T-helper 1 cell treated with Interleukin-12 subunit alpha and Interleukin-12 subunit beta and Interleukin-4 antibody, amounts not matched to agents 30 μg/mL and 1 μg/mL, for 36 hours (primary cell): ENCODE data around the gene DEUP1.
"Not testable (repeated sequence)": the region's sequence is repeated elsewhere in the genome, so short reads cannot be mapped to it uniquely, and the experiment has no call there.

Experiments used
- H3K27ac Mint-ChIP-seq: one replicate; pipeline ENCODE4 v1.8.0; 2021; ENCODE audit warnings: mild to moderate bottlenecking, mixed read lengths
- H3K27me3 Mint-ChIP-seq: one replicate; pipeline ENCODE4 v1.8.0; 2021; ENCODE audit warnings: low read depth, mixed read lengths
- H3K36me3 Mint-ChIP-seq: one replicate; pipeline ENCODE4 v1.8.0; 2021; ENCODE audit warnings: low read depth, mixed read lengths
- H3K4me1 Mint-ChIP-seq: one replicate; pipeline ENCODE4 v1.8.0; 2021; ENCODE audit warnings: low read depth, mixed read lengths
- H3K4me3 Mint-ChIP-seq: one replicate; pipeline ENCODE4 v1.8.0; 2021; ENCODE audit warnings: mild to moderate bottlenecking, moderate library complexity, mixed read lengths
- H3K9me3 Mint-ChIP-seq: one replicate; pipeline ENCODE4 v1.8.0; 2021; ENCODE audit warnings: mixed read lengths

Gene DEUP1

DNA sequence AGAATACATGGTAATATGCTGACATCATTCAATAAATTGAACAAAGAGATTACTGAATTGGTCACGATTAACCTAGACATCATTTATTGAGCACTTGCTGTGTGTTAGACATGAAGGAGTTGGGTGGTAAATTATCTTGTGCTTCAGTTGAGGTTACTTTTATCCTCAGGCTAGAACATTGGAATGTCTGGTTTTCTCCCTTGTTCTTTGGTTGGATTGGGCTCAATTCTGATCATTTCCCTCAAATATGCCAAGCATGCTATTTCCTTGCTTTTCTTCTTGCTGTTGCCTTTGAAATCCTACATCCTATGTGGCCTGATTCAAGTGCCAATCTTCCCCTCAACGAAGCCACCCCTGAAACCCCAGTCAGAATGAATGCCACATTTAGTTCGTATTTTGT is 65.8 kb downstream of the DEUP1 start:
- no peak overlapping the region for H3K27ac Mint-ChIP-seq
- no peaks in the 10 kb centered on the region for H3K9me3 Mint-ChIP-seq
- no peaks in the 10 kb centered on the region for H3K4me1 Mint-ChIP-seq
- no peak overlapping the region for H3K4me3 Mint-ChIP-seq
- peaks cover 12% of the 10 kb centered on the region for H3K27me3 Mint-ChIP-seq
- no peaks in the 10 kb centered on the region for H3K36me3 Mint-ChIP-seq

DNA sequence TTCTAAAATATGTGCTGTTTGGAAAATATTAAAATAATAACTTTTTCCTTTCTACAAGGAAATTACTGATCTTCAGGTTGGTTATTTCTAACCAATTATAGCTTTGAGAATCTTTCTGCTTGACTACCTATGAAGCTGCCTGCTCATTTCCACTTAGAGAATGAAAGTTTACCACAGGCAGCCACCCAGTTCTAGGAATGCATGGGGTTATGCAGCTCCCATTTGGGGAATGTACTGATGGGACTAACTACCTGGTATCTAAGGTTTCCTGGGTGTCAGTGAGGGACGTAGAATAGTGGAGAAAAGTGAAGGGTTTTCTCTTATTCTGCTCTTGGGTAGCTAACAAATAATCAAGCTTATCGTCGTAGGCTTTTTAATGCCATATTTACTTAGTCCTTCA is 73.4 kb downstream of the DEUP1 start:
- Mint-ChIP-seq H3K9me3 (no peaks in the 10 kb centered on the region), H3K4me1 (no peaks in the 10 kb centered on the region), H3K27me3 (peaks cover 7% of the 10 kb centered on the region), H3K27ac (no peak overlapping the region), H3K4me3 (no peak overlapping the region), H3K36me3 (no peaks in the 10 kb centered on the region)

DNA sequence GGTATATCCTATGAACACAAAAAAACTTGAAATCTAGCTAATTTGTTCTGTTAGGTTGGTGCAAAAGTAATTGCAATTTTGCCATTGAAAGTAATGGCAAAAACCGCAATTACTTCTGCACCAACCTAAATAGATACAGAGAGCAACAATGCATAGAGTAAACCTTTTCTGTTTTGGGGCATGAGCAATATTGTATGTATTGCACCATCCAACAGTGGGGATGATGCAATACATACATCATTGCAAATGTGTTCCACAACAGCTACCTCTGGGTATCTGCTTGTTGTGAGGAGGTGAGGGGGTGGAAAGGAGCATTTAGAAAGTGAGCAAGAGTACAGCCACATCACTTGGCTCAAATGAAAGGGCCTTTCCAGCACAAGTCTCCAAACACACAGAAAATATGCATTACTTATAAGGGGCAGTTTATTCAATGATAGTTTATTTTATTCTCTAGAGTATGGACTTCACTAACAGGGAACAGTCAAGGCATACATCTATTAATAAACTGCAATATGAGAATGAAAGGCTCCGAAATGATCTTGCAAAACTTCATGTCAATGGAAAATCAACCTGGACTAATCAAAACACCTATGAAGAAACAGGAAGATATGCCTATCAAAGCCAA is 77.3 kb downstream of the DEUP1 start:
- peaks cover 12% of the 10 kb centered on the region for H3K27me3 Mint-ChIP-seq
- no peak overlapping the region for H3K4me3 Mint-ChIP-seq
- H3K36me3 Mint-ChIP-seq: no peaks in the 10 kb centered on the region
- H3K27ac Mint-ChIP-seq: no peak overlapping the region
- no peaks in the 10 kb centered on the region for H3K9me3 Mint-ChIP-seq
- no peaks in the 10 kb centered on the region for H3K4me1 Mint-ChIP-seq

DNA sequence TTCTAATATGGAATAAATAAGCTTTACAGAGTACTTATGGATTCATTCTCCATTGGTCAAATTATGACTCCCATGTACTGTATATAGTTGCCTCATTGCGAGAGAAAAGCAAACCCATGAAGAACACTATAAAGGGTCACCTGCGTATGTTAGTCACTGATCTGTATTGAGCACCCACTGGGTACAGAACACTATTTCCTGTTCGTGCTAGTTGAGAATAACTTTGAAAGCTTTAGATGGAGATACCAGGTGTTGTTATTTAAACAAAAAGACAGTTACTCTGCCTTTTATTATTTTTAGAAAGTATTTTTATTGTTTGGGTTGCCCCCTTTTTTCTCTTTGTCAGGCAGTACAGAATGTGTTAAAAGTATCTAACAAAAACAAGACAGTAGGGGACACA is 79.9 kb downstream of the DEUP1 start:
- Mint-ChIP-seq H3K4me1 (no peaks in the 10 kb centered on the region), H3K9me3 (no peaks in the 10 kb centered on the region), H3K27me3 (peaks cover 12% of the 10 kb centered on the region), H3K36me3 (no peaks in the 10 kb centered on the region), H3K4me3 (no peak overlapping the region), H3K27ac (no peak overlapping the region)

DNA sequence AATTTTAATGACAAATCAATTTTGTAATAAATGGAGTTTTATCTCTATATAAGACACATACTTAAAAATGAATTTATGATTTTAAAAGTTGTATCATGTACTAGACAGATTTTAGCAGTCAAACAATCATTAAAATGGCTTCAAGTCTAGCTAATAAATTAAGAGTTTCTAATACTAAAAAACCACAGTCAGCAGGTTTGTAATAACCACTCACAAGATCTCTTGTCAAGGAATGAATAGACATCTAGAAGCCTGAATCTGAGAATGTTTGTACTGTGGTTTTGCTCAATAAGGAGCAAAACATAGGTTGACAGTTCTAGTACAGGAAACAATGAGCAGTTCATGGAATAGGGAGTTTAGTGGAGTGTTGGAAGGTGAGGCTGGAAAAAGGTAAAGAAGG is 81.2 kb downstream of the DEUP1 start:
- no peaks in the 10 kb centered on the region for H3K4me1 Mint-ChIP-seq
- H3K36me3 Mint-ChIP-seq: no peaks in the 10 kb centered on the region
- no peaks in the 10 kb centered on the region for H3K9me3 Mint-ChIP-seq
- H3K27ac Mint-ChIP-seq: no peak overlapping the region
- peaks cover 12% of the 10 kb centered on the region for H3K27me3 Mint-ChIP-seq
- no peak overlapping the region for H3K4me3 Mint-ChIP-seq

DNA sequence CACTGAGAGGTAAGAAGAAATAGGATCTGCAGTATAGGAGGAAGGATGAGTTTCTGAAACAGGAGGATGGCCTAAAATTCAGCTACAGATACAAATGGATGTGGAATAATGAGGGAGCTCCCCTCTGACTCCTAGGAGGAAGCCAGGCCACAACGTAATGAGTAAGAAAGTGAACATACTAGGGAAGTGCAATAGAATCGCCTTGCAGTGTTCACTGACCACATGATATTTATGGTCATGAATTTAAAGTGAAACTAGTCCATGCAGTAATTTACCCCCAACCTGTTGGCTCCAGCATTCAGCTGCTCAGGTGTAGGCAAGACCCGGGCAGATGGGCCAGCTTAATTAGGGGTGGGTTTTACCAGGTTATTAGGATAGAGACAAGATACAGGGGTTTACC is 101.7 kb downstream of the DEUP1 start:
- Mint-ChIP-seq H3K27ac (no peak overlapping the region), H3K27me3 (no peaks in the 10 kb centered on the region), H3K36me3 (no peaks in the 10 kb centered on the region), H3K4me1 (no peaks in the 10 kb centered on the region), H3K4me3 (no peak overlapping the region), H3K9me3 (no peaks in the 10 kb centered on the region)

DNA sequence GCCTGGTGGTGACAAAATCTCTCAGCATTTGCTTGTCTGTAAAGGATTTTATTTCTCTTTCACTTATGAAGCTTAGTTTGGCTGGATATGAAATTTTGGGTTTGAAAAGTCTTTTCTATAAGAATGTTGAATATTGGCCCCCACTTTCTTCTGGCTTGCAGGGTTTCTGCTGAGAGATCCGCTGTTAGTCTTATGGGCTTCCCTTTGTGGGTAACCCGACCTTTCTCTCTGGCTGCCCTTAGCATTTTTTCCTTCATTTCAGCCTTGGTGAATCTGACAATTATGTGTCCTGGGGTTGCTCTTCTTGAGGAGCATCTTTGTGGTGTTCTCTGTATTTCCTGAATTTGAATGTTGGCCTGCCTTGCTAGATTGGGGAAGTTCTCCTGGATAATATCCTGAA is 112.7 kb downstream of the DEUP1 start:
- H3K27me3 Mint-ChIP-seq, H3K4me1 Mint-ChIP-seq, H3K4me3 Mint-ChIP-seq, H3K27ac Mint-ChIP-seq, H3K36me3 Mint-ChIP-seq, H3K9me3 Mint-ChIP-seq: not testable (repeated sequence)

DNA sequence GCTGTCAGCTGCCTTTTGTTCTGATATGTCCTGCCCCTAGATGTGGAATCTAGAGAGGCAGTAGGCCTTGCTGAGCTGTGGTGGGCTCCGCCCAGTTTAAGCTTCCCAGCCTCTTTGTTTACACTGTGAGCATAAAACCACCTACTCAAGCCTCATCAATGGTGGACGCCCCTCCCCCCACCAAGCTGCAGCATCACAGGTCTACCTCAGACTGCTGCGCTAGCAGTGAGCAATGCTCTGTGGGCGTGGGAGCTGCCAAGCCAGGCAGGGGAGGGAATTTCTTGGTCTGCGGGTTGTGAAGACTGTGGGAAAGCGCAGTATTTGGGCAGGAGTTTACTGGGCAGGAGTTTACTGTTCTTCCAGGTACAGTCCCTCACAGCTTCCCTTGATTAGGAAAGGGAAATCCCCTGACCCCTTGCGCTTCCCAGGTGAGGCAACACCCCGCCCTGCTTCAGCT is 114.1 kb downstream of the DEUP1 start:
- H3K36me3 Mint-ChIP-seq: no peaks in the 10 kb centered on the region
- H3K4me3 Mint-ChIP-seq: no peak overlapping the region
- peaks cover 4% of the 10 kb centered on the region for H3K9me3 Mint-ChIP-seq
- H3K27me3 Mint-ChIP-seq: no peaks in the 10 kb centered on the region
- H3K4me1 Mint-ChIP-seq: no peaks in the 10 kb centered on the region
- H3K27ac Mint-ChIP-seq: no peak overlapping the region

DNA sequence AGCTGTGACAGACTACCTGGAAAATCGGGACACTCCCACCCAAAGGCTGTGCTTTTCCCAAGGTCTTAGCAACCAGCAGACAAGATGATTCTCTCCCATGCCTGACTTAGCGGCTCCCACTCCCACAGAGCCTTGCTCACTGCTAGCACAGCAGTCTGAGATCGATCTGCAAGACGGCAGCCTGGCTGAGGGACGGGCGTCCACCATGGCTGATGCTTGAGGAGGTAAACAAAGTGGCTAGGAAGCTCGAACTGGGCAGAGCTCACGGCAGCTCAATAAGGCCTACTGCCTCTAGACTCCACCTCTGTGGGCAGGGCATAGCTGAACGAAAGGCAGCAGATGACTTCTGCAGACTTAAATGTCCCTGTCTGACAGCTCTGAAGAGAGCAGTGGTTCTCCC is 127.7 kb downstream of the DEUP1 start:
- H3K27me3 Mint-ChIP-seq: peaks cover 24% of the 10 kb centered on the region
- H3K27ac Mint-ChIP-seq: no peak overlapping the region
- no peaks in the 10 kb centered on the region for H3K36me3 Mint-ChIP-seq
- H3K4me3 Mint-ChIP-seq: no peak overlapping the region
- H3K4me1 Mint-ChIP-seq: no peaks in the 10 kb centered on the region
- no peaks in the 10 kb centered on the region for H3K9me3 Mint-ChIP-seq

DNA sequence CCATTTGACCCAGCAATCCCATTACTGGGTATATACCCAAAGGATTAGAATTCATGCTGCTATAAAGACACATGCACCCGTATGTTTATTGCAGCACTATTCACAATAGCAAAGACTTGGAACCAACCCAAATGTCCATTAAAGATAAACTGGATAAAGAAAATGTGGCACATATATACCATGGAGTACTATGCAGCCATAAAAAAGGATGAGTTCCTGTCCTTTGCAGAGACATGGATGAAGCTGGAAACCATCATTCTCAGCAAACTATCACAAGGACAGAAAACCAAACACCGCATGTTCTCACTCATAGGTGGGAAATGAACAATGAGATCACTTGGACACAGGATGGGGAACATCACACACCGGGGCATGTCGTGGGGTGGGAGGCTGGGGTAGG is 133.1 kb downstream of the DEUP1 start:
- not testable (repeated sequence) for H3K9me3 Mint-ChIP-seq, H3K4me1 Mint-ChIP-seq, H3K4me3 Mint-ChIP-seq, H3K27ac Mint-ChIP-seq, H3K36me3 Mint-ChIP-seq
- peaks cover 18% of the 10 kb centered on the region for H3K27me3 Mint-ChIP-seq

DNA sequence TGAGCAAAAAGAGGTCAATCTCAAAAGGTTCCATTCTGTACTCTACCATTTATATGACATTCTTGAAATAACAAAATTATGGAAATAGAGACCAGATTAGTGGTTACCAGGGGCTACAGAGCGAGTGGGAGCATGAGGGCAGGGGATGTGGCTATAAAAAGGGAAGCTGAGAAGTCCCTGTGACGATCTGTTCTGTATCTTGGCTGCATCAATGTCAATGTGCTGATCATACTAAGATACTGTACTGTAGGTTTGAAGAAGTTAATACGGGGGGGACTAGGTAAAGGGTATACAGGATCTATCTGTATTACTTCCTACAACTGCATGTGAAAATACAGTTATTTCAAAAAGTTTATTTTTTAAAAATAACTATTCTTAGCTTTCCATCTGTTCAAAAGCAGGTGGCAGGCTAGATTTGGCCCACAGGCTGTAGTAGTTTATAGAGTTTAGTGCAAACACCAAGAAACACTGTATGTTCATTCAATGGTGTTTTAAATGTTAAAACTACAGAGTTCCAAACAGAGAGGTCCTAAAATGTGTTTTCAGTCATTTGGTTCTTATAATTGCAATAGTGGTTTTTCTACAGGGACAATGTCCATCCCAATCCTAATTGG is 134.5 kb downstream of the DEUP1 start:
- no peaks in the 10 kb centered on the region for H3K36me3 Mint-ChIP-seq
- no peaks in the 10 kb centered on the region for H3K9me3 Mint-ChIP-seq
- peaks cover 12% of the 10 kb centered on the region for H3K27me3 Mint-ChIP-seq
- no peaks in the 10 kb centered on the region for H3K4me1 Mint-ChIP-seq
- no peak overlapping the region for H3K4me3 Mint-ChIP-seq
- H3K27ac Mint-ChIP-seq: no peak overlapping the region

DNA sequence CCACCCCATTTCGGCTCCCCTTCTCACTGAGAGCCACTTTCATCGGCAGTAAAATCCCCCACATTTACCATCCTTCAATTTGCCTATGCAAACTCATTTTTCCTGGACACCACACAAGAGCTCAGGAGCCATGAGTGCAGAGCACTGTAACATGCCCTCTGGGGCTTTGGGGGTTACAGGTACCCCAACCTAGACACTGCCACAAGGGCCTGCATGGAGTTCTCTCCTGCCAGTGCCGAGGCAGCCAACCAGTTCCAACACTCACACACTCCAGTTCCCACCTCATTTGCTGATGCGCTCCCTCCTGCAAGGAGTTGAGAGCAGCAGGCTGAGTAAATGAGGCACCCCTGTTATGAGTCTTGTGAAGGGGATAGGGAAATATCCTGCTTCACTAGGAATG is 136.5 kb downstream of the DEUP1 start:
- Mint-ChIP-seq H3K27me3 (peaks cover 3% of the 10 kb centered on the region), H3K36me3 (no peaks in the 10 kb centered on the region), H3K9me3 (no peaks in the 10 kb centered on the region), H3K27ac (no peak overlapping the region), H3K4me1 (no peaks in the 10 kb centered on the region), H3K4me3 (no peak overlapping the region)

DNA sequence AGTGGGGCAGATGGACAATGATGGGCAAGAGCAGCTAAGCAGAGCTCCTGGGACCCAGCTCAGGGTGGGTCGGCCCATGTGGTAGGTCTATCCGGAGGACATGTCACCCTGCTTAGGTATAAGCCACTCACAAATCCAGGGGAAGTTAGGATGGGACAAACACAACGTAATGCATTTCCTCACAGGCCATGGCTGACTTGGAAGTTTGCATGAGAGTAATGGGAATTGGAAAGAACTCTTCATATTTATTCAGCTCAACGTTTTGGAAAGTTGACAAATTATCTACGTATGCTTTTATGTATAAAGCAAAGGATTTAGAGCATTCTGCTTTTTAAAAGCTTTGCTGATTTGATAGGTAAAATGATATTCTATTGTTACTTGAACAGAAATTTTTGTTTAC is 137.7 kb downstream of the DEUP1 start:
- H3K4me1 Mint-ChIP-seq: no peaks in the 10 kb centered on the region
- H3K4me3 Mint-ChIP-seq: no peak overlapping the region
- H3K36me3 Mint-ChIP-seq: no peaks in the 10 kb centered on the region
- H3K9me3 Mint-ChIP-seq: no peaks in the 10 kb centered on the region
- H3K27me3 Mint-ChIP-seq: no peaks in the 10 kb centered on the region
- H3K27ac Mint-ChIP-seq: no peak overlapping the region

DNA sequence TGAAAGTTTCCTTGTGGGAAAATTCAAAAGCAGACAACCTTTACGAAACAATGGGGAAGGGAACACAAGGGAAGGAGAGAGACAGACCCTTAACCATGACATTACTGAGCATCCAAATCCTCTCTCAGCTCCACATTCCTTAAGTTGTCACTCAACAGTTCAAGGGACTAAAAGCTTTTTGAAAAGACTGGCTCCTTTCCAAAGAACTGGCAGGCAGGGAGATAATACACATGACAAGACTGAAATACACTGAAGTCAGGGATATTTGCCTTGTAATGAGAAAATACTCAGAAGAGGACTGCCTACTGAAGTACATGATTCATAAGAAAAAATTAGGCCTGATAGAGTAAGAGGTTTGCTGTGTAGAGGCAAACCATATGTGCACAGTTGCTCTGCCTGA is 143.6 kb downstream of the DEUP1 start:
- no peaks in the 10 kb centered on the region for H3K4me1 Mint-ChIP-seq
- H3K9me3 Mint-ChIP-seq: no peaks in the 10 kb centered on the region
- H3K27ac Mint-ChIP-seq: no peak overlapping the region
- H3K27me3 Mint-ChIP-seq: no peaks in the 10 kb centered on the region
- no peak overlapping the region for H3K4me3 Mint-ChIP-seq
- H3K36me3 Mint-ChIP-seq: peaks cover 1% of the 10 kb centered on the region

DNA sequence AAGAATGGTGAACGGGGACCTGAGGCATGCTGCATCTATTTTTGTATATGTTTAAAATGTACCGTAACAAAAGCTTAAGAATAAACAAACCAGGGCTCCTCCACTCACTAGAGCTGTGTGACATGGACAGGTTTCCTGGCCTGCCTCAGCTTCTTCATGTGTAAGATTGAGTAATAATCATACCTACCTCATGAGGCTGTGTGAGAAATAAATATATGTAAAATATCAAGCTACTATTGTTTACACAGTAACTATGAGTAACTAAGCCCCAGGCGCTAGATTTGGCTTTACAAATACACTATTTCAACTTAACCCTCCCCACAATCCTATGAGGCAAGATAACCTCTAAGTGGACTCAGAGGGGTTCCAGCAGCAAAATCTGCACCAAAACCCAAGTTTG is 146.3 kb downstream of the DEUP1 start:
- H3K27me3 Mint-ChIP-seq: no peaks in the 10 kb centered on the region
- no peak overlapping the region for H3K27ac Mint-ChIP-seq
- H3K4me1 Mint-ChIP-seq: no peaks in the 10 kb centered on the region
- H3K36me3 Mint-ChIP-seq: peaks cover 1% of the 10 kb centered on the region
- no peak overlapping the region for H3K4me3 Mint-ChIP-seq
- no peaks in the 10 kb centered on the region for H3K9me3 Mint-ChIP-seq
